HG02870 (cell line): ENCODE measurements around the gene NUDT8.
"Not testable (repeated sequence)": the region's sequence is repeated elsewhere in the genome, so short reads cannot be mapped to it uniquely, and the experiment has no call there.

ENCODE experiments used
- ATAC-seq: cut with Tn5 transposase; IDR thresholded peaks from one replicate; pipeline ENCODE4 v1.9.1; 2021; ENCODE audit warnings: mild to moderate bottlenecking, moderate library complexity; ENCODE audit not compliant: unreplicated experiment

NUDT8 gene

DNA sequence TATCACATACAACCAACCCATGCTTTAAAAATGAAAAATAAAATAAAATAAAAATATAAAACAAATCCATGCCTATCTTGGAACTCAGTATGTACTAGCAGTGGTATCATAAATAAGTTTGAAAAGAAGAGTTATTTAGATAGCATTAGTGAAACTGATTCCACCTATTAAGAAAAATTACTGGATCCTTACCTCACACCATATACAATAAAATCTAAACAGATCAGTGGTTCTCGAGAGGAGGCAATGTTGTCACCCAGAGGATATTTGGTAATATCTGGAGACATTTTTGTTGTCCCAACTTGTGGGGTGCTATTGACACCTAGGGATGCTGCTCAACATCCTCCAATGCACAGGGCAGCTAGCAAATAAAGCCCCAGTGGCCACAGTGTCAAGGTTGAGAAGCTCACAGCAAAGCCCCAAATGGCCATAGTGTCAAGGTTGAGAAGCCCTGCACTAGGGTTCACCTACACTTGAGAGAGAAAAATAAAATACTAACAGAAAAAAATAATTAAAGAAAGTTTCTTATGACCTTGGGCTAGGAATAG lies 32.9 kb downstream of the NUDT8 start:
- ATAC-seq = no peak

DNA sequence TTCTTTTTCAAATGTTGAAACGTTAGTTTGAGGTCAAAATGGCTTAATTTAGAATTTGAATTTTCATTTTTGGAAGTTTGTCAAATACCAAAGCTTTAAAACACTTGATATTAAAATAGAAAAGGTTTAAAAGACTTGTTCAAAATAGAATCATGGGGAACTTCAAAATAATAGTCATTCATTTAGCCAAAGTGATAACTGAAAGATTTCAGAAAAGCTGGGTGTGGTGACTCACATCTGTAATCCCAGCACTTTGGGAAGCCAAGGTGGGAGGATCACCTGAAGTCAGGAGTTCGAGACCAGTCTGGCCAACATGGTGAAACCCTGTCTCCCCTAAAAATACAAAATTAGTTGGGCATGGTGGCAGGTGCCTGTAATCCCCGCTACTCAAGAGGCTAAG lies 35.3 kb downstream of the NUDT8 start:
- no peak for ATAC-seq

DNA sequence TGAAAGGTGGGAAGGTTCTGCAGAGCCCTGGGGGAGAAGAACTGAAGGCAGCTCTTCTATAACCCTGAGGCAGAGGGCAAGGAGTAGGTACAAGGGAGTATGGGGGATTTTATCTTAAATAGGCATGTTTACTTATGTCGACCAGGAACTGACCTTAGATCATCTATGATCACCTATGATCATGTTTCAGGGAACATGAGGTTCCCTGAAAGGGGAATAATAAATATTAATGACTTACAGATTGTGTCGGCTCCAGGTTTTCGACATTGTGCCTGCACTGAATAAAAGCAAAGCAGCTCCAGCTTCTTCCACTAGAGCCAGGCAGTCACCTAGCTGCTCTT lies 36.2 kb downstream of the NUDT8 start:
- ATAC-seq = no peak

DNA sequence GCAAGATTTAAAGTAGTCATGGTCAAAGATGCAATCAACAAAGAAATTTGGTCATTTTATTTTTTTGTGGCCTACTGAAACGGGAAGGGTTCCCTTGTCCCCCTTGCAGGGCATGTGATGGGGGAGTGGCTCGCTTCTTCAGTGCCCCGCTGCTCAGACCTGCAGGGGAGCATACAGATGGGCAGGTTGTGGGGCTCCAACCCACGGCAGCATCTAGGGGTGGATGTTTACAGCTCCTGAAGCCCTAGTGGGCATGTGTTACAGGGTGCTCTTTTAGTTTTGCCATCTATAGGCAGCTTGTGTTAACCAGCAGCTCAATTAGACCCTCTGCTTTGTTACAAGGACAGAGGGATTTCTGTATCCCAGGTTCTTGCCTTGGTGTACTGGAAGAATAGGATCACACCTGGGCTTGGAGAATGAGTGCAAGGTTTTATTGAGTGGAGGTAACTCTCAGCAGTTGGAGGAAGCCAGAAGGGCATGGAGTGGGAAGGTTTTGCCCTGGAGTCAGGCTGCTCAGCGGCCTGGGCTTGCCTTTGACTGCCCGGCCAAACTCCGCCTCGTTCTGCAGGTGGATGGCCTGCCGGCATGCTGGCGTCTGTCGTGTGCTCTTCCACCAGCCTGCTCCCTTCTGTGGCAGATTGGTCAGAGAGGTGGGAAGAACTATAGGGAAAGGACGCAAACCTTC lies 36.7 kb downstream of the NUDT8 start:
- no peak for ATAC-seq

DNA sequence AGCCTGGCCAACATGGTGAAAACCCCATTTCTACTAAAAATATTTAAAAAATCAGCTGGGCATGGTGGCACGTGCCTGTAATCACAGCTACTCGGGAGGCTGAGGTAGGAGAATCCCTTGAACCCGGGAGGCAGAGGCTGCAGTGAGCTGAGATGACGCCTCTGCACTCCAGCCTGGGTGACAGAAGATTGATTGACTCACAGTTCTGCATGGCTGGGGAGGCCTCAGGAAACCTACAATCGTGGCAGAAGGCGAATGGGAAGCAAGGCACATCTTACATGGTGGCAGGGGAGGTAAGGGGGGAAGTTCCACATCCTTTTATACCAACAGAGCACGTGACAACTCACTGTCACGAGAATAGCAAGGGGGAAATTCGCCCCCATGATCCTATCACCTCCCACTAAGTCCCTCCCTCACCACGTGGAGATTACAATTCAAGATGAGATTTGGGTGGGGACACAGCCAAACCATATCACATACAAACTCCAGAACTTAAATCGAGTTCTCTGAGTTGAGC lies 40.8 kb downstream of the NUDT8 start:
- ATAC-seq = not testable (repeated sequence)

DNA sequence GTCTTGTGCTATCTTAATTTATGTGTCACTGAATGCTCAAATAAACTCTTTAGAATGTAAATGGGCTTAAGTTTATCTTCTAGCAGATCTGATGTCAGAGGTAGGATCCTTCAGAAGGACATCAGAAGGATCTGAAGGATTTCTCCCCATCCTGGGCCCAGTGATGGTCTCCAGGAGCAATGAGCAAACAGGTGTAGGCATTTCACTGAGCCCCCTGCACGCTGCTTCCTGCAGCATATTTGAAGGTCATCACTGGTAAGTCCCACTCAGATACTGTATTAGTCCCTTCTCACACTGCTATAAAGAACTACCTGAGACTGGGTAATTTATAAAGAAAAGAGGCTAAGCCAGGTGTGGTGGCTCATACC lies 41.6 kb downstream of the NUDT8 start:
- no peak for ATAC-seq

DNA sequence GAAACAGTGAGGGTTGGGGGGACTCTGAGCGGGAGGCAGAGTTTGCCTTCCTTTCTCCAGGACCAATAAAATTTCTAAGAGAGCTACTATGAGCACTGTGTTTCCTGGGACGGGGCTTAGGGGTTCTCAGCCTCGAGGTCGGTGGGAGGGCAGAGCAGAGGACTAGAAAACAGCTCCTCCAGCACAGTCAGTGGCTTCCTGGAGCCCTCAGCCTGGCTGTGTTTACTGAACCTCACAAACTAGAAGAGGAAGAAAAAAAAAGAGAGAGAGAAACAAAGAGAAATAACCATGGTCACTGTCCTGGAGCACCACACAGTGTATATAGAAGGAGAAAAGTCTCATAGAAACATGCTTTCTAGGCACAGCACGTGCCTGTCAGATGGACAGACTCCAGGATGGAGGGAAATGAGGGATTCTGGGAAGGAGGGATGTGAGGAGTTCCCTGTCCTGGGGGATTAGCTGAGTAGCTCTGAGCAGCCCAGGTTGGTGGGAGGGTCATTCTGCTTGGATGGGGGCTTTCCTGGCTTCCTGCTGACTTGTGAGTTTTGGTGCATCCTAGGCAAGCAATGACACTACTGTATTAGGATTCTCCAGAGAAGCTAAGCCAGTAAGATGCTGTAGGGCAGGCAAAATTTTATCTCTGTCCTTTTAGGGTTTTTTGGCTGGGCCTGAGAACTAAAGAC lies 43.0 kb downstream of the NUDT8 start:
- no peak for ATAC-seq

DNA sequence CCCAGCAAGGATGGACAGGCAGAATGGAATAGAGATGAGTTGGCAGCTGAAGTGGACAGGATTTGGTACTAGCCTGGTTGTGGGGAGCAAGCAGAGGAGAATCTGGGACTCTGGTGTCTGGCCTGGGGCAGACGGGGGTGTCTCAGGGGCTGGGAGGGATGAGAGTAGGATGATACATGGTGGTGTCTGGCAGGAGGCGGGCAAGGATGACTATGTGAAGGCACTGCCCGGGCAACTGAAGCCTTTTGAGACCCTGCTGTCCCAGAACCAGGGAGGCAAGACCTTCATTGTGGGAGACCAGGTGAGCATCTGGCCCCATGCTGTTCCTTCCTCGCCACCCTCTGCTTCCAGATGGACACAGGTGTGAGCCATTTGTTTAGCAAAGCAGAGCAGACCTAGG lies 43.8 kb downstream of the NUDT8 start:
- ATAC-seq = no peak

DNA sequence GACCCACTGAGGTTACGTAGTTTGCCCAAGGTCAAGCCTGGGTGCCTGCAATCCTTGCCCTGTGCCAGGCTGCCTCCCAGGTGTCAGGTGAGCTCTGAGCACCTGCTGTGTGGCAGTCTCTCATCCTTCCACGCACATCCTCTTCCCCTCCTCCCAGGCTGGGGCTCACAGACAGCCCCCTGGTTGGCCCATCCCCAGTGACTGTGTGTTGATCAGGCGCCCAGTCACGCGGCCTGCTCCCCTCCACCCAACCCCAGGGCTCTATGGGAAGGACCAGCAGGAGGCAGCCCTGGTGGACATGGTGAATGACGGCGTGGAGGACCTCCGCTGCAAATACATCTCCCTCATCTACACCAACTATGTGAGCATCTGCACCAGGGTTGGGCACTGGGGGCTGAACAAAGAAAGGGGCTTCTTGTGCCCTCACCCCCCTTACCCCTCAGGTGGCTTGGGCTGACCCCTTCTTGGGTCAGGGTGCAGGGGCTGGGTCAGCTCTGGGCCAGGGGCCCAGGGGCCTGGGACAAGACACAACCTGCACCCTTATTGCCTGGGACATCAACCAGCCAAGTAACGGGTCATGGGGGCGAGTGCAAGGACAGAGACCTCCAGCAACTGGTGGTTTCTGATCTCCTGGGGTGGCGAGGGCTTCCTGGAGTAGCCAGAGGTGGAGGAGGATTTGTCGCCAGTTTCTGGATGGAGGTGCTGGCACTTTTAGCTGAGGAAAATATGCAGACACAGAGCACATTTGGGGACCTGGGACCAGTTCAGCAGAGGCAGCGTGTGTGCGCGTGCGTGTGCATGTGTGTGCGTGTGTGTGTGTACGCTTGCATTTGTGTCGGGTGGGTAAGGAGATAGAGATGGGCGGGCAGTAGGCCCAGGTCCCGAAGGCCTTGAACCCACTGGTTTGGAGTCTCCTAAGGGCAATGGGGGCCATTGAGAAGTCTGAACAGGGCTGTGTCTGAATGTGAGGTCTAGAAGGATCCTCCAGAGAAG lies 44.6 kb downstream of the NUDT8 start:
- ATAC-seq = no peak

DNA sequence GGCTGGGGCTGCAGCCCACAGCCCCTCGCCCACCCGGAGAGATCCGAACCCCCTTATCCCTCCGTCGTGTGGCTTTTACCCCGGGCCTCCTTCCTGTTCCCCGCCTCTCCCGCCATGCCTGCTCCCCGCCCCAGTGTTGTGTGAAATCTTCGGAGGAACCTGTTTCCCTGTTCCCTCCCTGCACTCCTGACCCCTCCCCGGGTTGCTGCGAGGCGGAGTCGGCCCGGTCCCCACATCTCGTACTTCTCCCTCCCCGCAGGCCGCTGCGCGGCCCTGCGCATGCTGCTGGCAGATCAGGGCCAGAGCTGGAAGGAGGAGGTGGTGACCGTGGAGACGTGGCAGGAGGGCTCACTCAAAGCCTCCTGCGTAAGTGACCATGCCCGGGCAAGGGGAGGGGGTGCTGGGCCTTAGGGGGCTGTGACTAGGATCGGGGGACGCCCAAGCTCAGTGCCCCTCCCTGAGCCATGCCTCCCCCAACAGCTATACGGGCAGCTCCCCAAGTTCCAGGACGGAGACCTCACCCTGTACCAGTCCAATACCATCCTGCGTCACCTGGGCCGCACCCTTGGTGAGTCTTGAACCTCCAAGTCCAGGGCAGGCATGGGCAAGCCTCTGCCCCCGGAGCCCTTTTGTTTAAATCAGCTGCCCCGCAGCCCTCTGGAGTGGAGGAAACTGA lies 45.4 kb downstream of the NUDT8 start:
- no peak for ATAC-seq

DNA sequence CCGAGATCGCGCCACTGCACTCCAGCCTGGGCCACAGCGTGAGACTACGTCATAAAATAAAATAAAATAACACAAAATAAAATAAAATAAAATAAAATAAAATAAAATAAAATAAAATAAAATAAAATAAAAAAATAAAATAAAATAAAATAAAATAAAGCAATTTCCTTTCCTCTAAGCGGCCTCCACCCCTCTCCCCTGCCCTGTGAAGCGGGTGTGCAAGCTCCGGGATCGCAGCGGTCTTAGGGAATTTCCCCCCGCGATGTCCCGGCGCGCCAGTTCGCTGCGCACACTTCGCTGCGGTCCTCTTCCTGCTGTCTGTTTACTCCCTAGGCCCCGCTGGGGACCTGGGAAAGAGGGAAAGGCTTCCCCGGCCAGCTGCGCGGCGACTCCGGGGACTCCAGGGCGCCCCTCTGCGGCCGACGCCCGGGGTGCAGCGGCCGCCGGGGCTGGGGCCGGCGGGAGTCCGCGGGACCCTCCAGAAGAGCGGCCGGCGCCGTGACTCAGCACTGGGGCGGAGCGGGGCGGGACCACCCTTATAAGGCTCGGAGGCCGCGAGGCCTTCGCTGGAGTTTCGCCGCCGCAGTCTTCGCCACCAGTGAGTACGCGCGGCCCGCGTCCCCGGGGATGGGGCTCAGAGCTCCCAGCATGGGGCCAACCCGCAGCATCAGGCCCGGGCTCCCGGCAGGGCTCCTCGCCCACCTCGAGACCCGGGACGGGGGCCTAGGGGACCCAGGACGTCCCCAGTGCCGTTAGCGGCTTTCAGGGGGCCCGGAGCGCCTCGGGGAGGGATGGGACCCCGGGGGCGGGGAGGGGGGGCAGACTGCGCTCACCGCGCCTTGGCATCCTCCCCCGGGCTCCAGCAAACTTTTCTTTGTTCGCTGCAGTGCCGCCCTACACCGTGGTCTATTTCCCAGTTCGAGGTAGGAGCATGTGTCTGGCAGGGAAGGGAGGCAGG lies 46.2 kb downstream of the NUDT8 start, which contains the start of gene GSTP1:
Gene GSTP1, plus strand, starts transcription at position 566 of the 958 bp plus-strand sequence. Its CDS starts 32 bp downstream, at position 598.
- ATAC-seq = peak; percentile 52

DNA sequence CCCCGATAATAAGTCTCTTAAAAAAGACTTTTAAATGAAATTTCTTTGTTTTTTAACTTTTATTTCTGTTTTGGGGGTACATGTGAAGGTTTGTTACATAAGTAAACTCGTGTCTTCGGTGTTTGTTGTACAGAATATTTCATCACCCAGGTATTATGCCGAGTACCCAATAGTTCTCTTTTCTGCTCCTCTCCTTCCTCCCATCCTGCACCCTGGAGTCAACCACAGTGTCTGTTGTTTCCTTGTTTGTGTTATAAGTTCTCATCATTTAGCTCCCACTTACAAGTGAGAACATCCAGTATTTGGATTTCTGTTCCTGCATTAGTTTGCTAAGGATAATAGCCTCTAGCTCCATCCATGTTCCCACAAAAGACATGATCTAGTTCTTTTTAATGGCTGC lies 47.7 kb downstream of the NUDT8 start:
- ATAC-seq = no peak

DNA sequence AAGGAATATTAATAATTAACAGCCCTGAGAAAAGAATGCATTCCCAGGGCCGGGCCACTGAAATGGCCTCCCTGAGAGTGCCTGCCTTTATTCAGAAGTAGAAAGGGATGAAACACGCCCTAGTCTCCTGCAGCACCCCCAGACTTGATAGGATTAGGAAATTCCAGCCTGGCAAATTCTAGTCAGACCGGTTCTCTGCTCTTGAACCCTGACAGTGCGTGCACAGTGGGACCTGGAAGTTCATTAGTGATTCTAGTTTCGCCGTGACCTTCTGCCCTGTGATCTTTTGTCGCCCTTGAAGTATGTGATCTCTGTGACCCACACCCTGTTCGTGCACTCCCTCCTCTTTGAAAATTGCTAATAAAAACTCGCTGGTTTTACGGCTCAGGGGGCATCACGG lies 48.3 kb downstream of the NUDT8 start:
- ATAC-seq = no peak

DNA sequence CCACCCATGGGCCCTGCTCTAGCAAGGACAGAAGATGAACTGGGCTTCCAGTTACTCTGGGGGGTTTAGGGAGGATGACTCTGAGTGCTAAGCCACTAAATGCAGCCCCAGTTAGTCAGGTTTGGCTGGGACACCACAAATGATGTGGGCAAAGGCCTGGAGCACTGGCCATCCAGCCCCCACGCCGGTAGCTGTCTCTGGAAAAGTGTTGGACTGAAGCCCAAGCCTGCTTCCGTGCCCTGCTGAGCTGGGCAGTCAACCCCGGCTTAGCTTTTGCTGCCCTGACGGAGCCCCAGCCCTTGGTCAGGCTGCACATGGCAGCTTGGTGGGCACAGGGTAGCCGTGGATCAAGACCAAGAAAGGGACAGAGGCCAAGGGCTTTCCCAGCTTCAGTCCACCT lies 51.8 kb downstream of the NUDT8 start:
- ATAC-seq = no peak
